GM18511 (cell line): Measurements from ENCODE around the gene SNX9.

ENCODE experiments used
- ATAC-seq: cut with Tn5 transposase; IDR thresholded peaks from one replicate; pipeline ENCODE4 v1.9.1; 2021; ENCODE audit warnings: mild to moderate bottlenecking, moderate library complexity; ENCODE audit not compliant: unreplicated experiment

SNX9 gene

GRCh38 chr6:157974967-157975366 is 151.9 kb downstream of the SNX9 start:
- ATAC-seq, result no peak

- ATAC-seq, result no peak
Observed at GRCh38 chr6:157975456-157975855, 152.4 kb downstream of the SNX9 start.

DNA sequence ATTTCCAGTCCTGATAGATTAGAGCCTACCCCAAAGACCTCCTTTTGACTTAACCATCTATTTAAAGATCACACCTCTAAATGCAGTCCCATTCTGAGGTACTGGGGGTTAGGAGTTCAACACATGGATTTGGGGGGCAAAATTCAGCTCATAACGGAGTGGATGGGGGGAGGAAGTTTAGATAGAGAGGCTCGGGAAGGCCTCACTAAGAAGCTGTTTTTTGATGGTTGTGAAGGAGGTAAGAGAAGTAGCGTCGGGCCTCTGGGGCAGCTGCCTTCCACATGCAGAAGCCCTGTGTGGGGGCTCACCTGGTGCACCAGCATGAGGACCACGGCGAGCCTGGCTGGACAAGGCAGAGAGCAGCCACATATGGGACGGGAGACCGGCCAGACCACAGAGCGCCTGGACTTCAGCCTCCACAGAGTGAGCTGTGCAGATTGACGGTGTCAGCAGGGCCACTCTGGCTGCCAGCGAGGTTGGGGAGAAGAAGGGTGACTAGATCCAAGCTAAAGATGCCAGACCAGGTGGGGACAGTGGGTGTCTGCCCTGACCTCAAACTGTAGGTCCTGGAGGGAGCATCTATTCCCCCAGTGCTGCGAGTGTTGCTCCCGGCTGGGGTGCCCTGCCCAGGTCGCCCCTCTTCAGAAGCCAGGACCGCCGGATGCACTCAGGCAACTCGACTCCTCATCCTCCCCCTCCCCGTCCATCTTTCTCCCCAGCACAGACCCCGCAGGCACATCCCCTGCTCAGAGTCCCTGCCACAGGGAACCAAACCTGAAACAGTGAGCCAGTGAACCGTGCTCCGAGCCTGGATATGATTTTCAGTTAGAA is 153.5 kb downstream of the SNX9 start:
- no peak for ATAC-seq

DNA sequence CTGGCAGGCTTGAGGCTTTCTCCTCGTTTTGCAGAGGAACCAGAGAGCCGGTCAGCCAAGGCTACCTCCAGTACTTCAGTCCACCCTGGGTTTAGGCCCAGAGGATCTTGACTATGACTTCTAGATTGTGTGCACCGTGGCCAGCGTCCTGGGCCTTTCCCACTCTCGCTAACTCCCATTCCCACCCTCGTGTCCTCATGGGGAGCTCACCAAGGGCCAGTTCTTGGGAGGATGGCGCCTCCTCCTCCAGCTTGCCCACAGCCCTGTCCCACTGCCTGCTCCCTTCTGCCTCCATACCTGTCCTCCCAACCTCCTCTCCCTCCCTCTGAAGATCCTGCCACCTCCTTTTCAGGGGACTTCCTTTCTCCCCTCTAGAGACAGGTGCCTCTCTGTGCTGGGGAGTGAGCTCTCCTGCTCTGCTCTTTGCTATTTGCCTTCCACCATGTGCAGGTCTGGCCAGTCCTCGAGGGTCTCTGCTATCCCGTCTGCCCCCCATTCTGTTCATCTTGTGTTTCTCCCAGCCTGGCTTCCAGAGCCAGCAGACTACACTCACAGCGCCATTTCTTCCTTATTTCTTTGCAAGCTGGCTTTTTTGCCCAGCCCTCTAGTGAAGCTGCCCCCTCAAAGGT is 154.2 kb downstream of the SNX9 start:
- no peak for ATAC-seq

DNA sequence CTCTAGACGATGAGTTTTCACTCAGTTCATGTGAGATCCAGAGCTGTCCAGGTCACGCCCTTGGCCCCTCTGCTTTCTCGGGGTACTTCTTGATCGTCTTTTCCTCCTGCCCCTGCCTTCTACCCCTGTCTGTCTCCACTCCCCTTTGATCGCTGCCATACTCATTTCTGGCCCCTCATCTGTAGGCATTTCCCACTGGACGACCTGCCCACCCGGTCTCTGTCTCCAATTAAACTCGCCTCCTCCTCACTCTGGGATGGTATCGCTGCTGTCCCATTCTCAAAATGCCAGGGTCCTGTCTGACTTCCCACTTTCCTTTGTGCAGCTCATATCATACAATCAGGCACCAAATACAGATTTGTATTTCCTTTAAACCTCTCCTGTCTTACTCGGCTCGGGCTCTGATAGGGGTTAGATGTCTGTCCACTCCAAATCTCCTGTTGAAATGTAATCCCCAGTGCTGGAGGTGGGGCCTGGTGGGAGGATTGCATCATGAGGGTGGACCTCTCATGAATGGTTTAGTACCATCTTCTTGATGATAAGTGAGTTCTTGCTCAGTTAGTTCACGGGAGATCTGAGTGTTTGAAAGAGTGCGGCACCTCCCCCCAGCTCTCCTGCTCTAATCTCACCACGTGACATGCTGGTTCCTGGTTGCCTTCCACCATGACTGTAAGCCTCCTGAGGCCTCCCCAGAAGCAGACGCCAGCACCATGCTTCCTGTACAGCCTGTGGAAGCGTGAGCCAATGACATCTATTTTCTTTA is 155.2 kb downstream of the SNX9 start:
- ATAC-seq, result no peak

DNA sequence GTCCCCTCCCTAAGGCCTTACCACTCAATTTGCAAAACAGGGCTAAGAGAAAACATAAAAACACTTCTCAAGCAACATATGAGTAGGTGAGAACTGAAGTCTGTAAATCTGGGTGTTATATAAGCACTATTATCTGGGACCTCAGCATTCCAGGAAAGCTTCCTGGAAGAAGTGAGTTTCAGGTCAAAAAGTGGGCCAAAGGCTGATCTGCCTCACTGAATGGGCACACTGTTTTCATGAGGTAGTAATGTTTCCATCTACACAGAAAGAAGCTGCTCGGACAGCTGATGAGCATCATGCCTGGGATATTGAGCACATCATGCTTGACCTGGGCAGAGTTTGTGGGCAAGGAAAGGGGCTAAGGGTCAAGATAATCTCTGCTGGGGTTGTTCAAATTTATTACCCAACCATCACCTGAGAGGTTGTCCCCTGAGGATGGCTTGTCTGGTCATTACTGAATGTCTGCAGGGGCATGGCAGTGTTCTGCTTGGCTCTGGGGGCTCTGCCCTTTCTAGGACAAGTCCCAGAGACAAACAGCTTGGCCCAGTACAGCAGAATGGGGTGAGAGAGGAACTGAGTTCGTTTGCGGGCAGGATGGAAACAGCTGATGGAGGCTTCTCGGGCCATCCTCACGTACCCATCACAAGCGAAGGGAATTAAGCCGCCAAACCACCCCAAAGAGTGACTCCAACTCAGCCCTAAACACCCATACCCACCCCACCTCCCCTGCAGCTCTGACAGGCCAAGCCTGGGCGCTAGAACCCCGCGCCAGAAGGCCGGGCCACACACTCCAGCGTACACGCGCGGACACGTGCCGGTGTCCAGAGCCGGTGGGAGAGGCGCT is 157.5 kb downstream of the SNX9 start:
- no peak for ATAC-seq

GRCh38 chr6:157981132-157981394 is 158.0 kb downstream of the SNX9 start:
- ATAC-seq, result peak; percentile 39

DNA sequence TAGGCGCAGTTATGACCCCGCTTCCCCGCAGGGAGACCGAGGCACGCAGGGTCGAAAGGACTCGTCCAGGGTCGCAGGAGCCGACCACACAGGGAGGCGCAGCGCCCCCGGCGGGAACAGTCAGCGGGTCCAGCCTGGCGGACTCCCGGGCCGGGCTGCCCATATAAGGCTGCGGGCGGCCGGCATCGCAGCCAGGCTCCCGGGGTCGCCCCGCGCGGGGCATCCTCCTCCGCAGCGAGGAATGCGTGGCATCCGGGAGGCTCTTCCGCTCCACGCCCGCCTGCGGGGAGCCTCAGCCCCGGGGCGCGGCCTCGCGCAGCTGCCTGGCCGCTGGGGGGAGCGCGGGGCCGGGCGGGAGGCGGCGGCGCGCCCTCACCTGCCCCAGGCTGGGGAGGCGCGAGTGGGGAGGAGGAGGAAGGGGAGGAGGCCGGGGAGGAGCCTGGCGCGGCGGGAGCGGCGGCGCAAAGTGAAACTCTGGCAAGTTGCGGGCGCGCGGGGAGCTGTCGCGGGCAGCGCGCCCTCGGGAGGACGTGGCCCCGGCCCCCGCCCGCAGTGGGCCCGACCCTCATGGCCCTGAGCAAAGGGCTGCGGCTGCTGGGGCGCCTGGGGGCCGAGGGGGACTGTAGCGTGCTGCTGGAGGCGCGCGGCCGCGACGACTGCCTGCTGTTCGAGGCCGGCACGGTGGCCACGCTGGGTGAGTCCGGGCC is 158.5 kb downstream of the SNX9 start, which contains the start of gene SYNJ2:
Gene SYNJ2, plus strand, starts transcription at position 469 of the 707 bp plus-strand sequence. Its CDS starts 99 bp downstream, at position 568.
- ATAC-seq, result peak; percentile 85

DNA sequence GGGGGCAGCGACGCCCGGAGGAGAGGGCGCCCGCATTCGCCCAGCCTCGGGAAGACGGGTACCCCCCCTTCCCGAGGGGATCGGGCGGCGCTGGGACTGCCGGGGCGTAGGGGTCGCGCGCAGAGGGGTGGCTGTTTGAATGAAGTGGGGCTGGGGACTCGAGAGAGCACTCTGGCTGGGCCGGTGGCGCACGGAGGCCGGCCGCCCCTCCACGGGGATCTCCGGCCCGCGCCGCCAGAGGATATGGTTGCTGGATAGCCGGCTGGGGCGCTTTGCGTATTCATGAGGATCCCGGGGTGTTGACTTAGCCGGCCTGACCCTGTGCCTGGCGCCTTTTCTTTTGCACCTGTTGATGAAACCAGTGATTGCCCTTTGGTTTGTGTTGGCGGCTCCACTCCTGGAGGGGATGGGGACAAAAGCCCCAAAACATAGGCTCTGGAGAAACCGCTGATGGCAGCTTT is 159.1 kb downstream of the SNX9 start:
- peak; percentile 40 for ATAC-seq

- ATAC-seq, result no peak
Observed at GRCh38 chr6:157982563-157983405, 159.7 kb downstream of the SNX9 start.

DNA sequence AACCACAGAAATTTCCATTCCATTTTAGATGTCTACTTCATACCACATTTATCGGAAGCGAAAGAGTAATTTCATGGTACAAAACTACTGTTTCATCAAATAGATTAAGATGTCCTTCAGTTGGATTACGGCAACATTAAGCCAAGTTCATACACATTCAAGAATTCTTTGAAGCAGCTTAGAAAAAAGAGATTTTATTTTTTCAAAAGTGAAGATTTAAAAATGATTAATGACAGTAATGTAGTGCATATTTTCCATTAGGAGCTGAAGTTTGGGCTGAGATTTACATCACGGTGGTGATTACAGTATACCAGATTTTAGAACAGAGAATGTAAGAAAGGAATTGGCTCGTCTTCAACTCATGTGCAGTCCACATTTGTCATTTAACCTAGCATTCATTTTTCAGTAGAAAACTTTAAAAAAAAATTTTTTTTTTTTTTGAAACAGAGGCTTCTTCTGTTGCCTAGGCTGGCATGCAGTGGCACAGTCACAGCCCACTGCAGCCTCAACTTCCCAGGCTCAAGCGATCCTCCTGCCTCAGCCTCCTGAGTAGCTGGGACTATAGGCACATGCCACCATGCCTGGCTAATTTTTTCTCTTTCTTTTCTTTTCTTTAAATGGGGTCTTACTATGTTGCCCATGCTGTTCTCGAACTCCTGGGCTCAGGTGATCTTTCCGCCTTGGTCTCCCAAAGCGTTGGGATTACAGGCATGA is 160.5 kb downstream of the SNX9 start:
- ATAC-seq, result no peak

- no peak for ATAC-seq
Observed at GRCh38 chr6:157984128-157984527, 161.1 kb downstream of the SNX9 start.

GRCh38 chr6:157984686-157985225 is 161.7 kb downstream of the SNX9 start:
- no peak for ATAC-seq

DNA sequence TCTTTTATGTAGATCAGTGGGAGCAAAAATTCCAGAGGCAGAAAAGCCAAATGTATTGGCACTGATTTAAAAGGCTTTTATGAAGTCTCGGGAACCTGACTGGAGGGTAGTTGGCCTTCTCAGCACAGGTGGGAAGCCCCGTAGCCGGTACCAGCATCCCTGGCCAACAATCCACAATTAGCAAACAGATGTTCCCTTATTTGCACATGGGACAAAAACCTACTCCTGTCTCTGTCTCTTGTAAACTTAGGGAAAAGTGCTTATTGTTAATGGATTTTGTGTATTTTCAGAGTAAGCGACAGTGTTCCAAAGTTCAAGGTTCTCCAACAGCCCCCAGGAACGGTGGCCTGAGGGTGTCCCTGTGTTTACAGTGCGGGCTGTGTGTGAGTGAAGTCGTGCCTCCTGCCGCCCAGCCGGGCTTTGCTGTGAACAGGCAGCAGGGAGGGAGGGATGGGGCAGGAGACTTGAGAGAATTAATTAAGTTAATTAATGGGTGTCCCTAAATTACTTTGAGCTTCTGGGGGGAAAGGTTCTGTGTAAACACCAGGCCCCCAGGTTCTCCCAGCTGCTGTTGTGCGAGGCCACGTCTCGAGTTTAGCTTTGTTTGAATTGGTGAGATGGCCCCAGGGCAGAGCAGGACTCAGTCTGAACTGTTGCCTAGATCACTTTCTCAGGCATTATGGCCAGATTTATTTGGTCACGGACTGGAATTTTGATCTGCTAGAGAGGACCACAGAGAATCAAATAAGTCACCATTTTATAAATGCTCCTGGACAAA is 162.5 kb downstream of the SNX9 start:
- no peak for ATAC-seq

GRCh38 chr6:157987788-157988699 is 165.0 kb downstream of the SNX9 start:
- ATAC-seq, result no peak

DNA sequence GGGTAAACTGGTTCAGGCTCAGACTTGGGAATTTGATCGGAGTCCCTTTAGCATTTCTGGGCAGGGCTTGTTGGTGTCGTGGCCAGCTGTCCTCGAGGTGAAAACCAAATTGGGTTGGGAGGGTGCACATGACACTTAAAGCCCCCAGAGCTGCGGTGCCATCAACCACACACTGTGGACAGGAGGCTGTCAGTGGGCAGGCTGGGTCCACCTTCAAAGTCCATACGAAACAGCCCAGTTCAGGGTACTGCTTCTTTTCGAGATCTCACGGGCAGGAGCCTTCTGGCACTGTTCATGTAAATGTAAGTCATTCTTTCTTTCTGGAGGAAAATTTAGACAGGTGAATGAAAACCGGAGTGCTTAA is 165.6 kb downstream of the SNX9 start:
- no peak for ATAC-seq
